CD14-positive monocyte (primary cell): ENCODE measurements around the gene IL11RA. TPM values are rescaled to one million over a fixed set of nuclear protein-coding genes. Genes with fewer than 3 reads are reported as not detected.

Experiments used
- DNase-seq, 3 donors: peaks; one replicate each; pipeline ENCODE4 v3.0.0-alpha.2; 2011 to 2022
- H2AFZ ChIP-seq: 2 replicates; pipeline ENCODE4 v1.6.0; 2012; ENCODE audit warnings: mild to moderate bottlenecking, low read depth, low read length, inconsistent platforms; ENCODE audit not compliant: insufficient read depth, poor library complexity, severe bottlenecking
- H3K27ac ChIP-seq, 2 donors: 1 replicate in 1 of 2; 2 replicates in 1 of 2; pipeline ENCODE4 v1.5.1; 2012 to 2013; ENCODE audit warnings: low read length in 2 of 2, control low read depth in 1 of 2, inconsistent platforms in 1 of 2, low read depth in 1 of 2, mild to moderate bottlenecking in 1 of 2
- H3K27me3 ChIP-seq, 2 donors: one replicate each; pipeline versions ENCODE4 v1.6.0 to v1.6.1; 2011 to 2013; ENCODE audit warnings: low read length in 2 of 2; ENCODE audit not compliant: control insufficient read depth in 2 of 2, insufficient read depth in 2 of 2
- H3K36me3 ChIP-seq, 2 donors: replicated peaks in 1 of 2; 1 replicate in 1 of 2; 2 replicates in 1 of 2; pipeline versions ENCODE4 v1.5.1 to v1.6.1; 2012 to 2013; ENCODE audit warnings: low read length in 2 of 2, control low read depth in 1 of 2, inconsistent platforms in 1 of 2, mild to moderate bottlenecking in 1 of 2; ENCODE audit not compliant: insufficient read depth in 2 of 2, control insufficient read depth in 1 of 2
- H3K4me1 ChIP-seq, 2 donors: 1 replicate in 1 of 2; 2 replicates in 1 of 2; pipeline versions ENCODE4 v1.5.1 to v1.6.1; 2012 to 2013; ENCODE audit warnings: low read length in 2 of 2, control low read depth in 1 of 2, inconsistent platforms in 1 of 2, mild to moderate bottlenecking in 1 of 2, moderate library complexity in 1 of 2; ENCODE audit not compliant: insufficient read depth in 2 of 2, control insufficient read depth in 1 of 2
- H3K4me2 ChIP-seq: replicated peaks from 2 replicates; pipeline ENCODE3; 2012; ENCODE audit warnings: low read length, moderate library complexity, mild to moderate bottlenecking; ENCODE audit not compliant: poor library complexity, severe bottlenecking; ENCODE audit errors: extremely low read depth
- H3K4me3 ChIP-seq, 3 experiments: fragments of 200-600 bp in 1 of 3; sonication (generic) in 1 of 3; replicated peaks in 1 of 3; 1 replicate in 2 of 3; 2 replicates in 1 of 3; pipeline ENCODE4 v1.5.1; 2011 to 2013; ENCODE audit warnings: low read length in 3 of 3, mild to moderate bottlenecking in 3 of 3, control low read depth in 2 of 3, low read depth in 2 of 3, inconsistent platforms in 1 of 3, moderate library complexity in 1 of 3
- H3K79me2 ChIP-seq: 2 replicates; pipeline ENCODE4 v1.6.0; 2012; ENCODE audit warnings: mild to moderate bottlenecking, control low read depth, inconsistent platforms, low read length, moderate library complexity; ENCODE audit not compliant: insufficient read depth
- H3K9ac ChIP-seq: 2 replicates; pipeline ENCODE4 v1.6.0; 2017; ENCODE audit warnings: low read length, mild to moderate bottlenecking; ENCODE audit not compliant: insufficient read depth, poor library complexity, severe bottlenecking
- H3K9me3 ChIP-seq, 2 donors: replicated peaks in 1 of 2; 1 replicate in 1 of 2; 2 replicates in 1 of 2; pipeline versions ENCODE4 v1.5.1 to v1.6.1; 2012 to 2013; ENCODE audit warnings: low read length in 2 of 2, control low read depth in 1 of 2; ENCODE audit not compliant: control insufficient read depth in 1 of 2, insufficient read depth in 1 of 2
- H4K20me1 ChIP-seq: 2 replicates; pipeline ENCODE4 v1.6.0; 2012; ENCODE audit warnings: mild to moderate bottlenecking, low read length, control low read depth, moderate library complexity; ENCODE audit not compliant: insufficient read depth
- H3K27ac Mint-ChIP-seq, 7 donors: one replicate each; pipeline ENCODE4 v1.8.0; 2020; ENCODE audit warnings: mild to moderate bottlenecking in 7 of 7, mixed read lengths in 7 of 7, moderate library complexity in 6 of 7, inconsistent platforms in 2 of 7
- H3K27me3 Mint-ChIP-seq, 3 donors: one replicate each; pipeline ENCODE4 v1.8.0; 2021 to 2022; ENCODE audit warnings: low read depth in 3 of 3, mild to moderate bottlenecking in 3 of 3, mixed read lengths in 3 of 3, moderate library complexity in 3 of 3, inconsistent platforms in 1 of 3
- H3K36me3 Mint-ChIP-seq, 2 donors: one replicate each; pipeline ENCODE4 v1.8.0; 2020; ENCODE audit warnings: mixed read lengths in 2 of 2, inconsistent platforms in 1 of 2, mild to moderate bottlenecking in 1 of 2
- H3K4me1 Mint-ChIP-seq: one replicate; pipeline ENCODE4 v1.8.0; 2020; ENCODE audit warnings: mild to moderate bottlenecking, mixed read lengths
- H3K4me3 Mint-ChIP-seq, 2 donors: one replicate each; pipeline ENCODE4 v1.8.0; 2020; ENCODE audit warnings: mild to moderate bottlenecking in 2 of 2, mixed read lengths in 2 of 2, moderate library complexity in 1 of 2
- H3K9me3 Mint-ChIP-seq, 7 donors: one replicate each; pipeline ENCODE4 v1.8.0; 2020 to 2022; ENCODE audit warnings: mixed read lengths in 7 of 7, mild to moderate bottlenecking in 6 of 7, moderate library complexity in 6 of 7, inconsistent platforms in 2 of 7
- CTCF ChIP-seq: fragments of 200-600 bp; IDR thresholded peaks from one replicate; pipeline ENCODE4 v1.8.0; 2022; ENCODE audit warnings: antibody characterized with exemption, mild to moderate bottlenecking
- WGBS: methylation state at CpG from one replicate; pipeline ENCODE4 v1.1.5; 2013; ENCODE audit warnings: missing lambda C conversion rate; ENCODE audit not compliant: insufficient coverage; 5-methylcytosine and 5-hydroxymethylcytosine counted together
- intact Hi-C, 2 donors: fragments of 100-400 bp; cut with micrococcal nuclease; formaldehyde crosslinking; loops; one replicate each; pipeline versions ENCODE4 v1.15.0 to v1.15.1; 2023
- polyA plus RNA-seq, 3 donors: library from polyadenylated mRNA; depleted of rRNA in 1 of 3; unstranded in 2 of 3; stranded (reverse) in 1 of 3; fragments of 300-500 nt in 2 of 3; fragments of >200 nt in 1 of 3; fragmentation: Illumina TruSeq in 2 of 3; gene quantifications; 1 replicate in 2 of 3; 2 replicates in 1 of 3; pipeline ENCODE4 v1.2.3, GENCODE V29; 2012 to 2021

IL11RA gene
- polyA plus RNA-seq, 3 donors = 2.8 to 39.1 (median 4.1) TPM

DNA sequence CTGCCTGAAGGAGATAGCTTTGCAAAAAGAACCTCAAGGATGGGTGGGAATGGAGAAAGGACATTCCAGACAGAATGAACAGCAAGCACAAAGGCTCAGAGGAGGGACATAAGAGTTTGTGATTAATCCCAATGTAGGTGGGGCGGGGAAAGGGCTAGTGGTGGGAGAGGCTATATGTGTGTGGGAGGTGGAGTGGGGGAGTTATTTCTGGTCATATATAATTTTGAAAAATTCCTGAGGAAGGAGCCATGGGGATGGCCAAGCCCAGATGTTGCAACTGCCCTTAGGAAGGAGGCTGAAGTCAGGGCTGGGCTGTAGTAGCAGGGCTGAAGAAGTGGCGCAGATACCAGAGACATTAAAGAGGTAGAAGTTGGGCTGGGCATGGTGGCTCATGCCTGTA lies 23.9 kb downstream of the IL11RA start:
- Mint-ChIP-seq H3K27me3 (peaks cover 0 to 4% (median 0%) of the 10 kb centered on the region in 3 donors), H3K4me3 (no peak overlapping the region), H3K27ac (no peak overlapping the region), H3K4me1 (no peaks in the 10 kb centered on the region), H3K9me3 (peaks cover 0 to 1% (median 0%) of the 10 kb centered on the region in 7 donors), H3K36me3 (peaks cover 0 to 8% of the 10 kb centered on the region in 2 donors)
- H4K20me1 ChIP-seq = no peaks in the 10 kb centered on the region
- TF ChIP-seq CTCF = no peak
- no peaks in the 10 kb centered on the region for H3K79me2 ChIP-seq
- no peaks in the 10 kb centered on the region for H3K9me3 ChIP-seq
- H2AFZ ChIP-seq = no peak overlapping the region
- H3K4me3 ChIP-seq = no peak overlapping the region
- H3K27me3 ChIP-seq = no peaks in the 10 kb centered on the region
- intact Hi-C loops = loop anchor here in 1 of 2 donors (1.0 kb wide), 1 partner anchor 26 kb away; no protein-coding TSS in a partner anchor
- 86% methylated on average over 1 of the region's 2 CpGs for WGBS
- no peaks in the 10 kb centered on the region for H3K4me1 ChIP-seq
- no peak overlapping the region for H3K27ac ChIP-seq
- H3K9ac ChIP-seq = no peak overlapping the region
- H3K36me3 ChIP-seq = no peaks in the 10 kb centered on the region
- no peak for DNase-seq
- no peak overlapping the region for H3K4me2 ChIP-seq

- Histone ChIP-seq H3K4me2 (no peak overlapping the region), H3K4me1 (peaks cover 12% of the 10 kb centered on the region in 2 donors), H4K20me1 (no peaks in the 10 kb centered on the region), H3K36me3 (no peaks in the 10 kb centered on the region), H3K9me3 (no peaks in the 10 kb centered on the region), H3K27me3 (no peaks in the 10 kb centered on the region), H3K9ac (no peak overlapping the region), H2AFZ (no peak overlapping the region), H3K27ac (no peak overlapping the region), H3K4me3 (no peak overlapping the region), H3K79me2 (no peaks in the 10 kb centered on the region)
- intact Hi-C loops = no loop called here
- Mint-ChIP-seq H3K27me3 (peaks cover 0 to 6% (median 0%) of the 10 kb centered on the region in 3 donors), H3K4me3 (no peak overlapping the region), H3K36me3 (no peaks in the 10 kb centered on the region), H3K27ac (no peak overlapping the region), H3K9me3 (peaks cover 0 to 3% (median 0%) of the 10 kb centered on the region in 7 donors), H3K4me1 (peaks cover 20% of the 10 kb centered on the region)
- 93% methylated on average over 3 of the region's 4 CpGs for WGBS
- DNase-seq = no peak
- TF ChIP-seq CTCF = no peak
Measured at GRCh38 chr9:34684145-34684544, 32.2 kb downstream of the IL11RA start.
